Measurements from ENCODE around the gene FGR. TPM values are rescaled to one million over a fixed set of nuclear protein-coding genes. Genes with fewer than 3 reads are reported as not detected.

Gene FGR
- total and polyA plus RNA-seq, 2 of the 13 experiments (the other 11 are each of a cell fraction or from before 2014, with no cell fraction given): not detected

GRCh38 chr1:27563591-27564471, 71.2 kb downstream of the FGR start (continued):
- no peak for TF ChIP-seq ATF5 (CRISPR knock-in tag; IDR thresholded peaks at IDR 0.05; ENCODE audit: low read depth)
- no peak; the same call in 1 of the 2 replicates for TF ChIP-seq ZNF296 (CRISPR knock-in tag; conservative IDR thresholded peaks at IDR 0.05)
- TF ChIP-seq ZBTB33 (CRISPR knock-in tag; IDR thresholded peaks at IDR 0.05): peak; percentile 53; the same call in 1 of the 2 replicates
- peak; percentile 95 for TF ChIP-seq ZNF281 (CRISPR knock-in tag; IDR thresholded peaks at IDR 0.05; ENCODE audit: borderline replicate concordance)
- TF ChIP-seq ZNF326 (CRISPR knock-in tag; IDR thresholded peaks at IDR 0.05; ENCODE audit: borderline replicate concordance): no peak
- no peak for TF ChIP-seq DBP (CRISPR knock-in tag; IDR thresholded peaks at IDR 0.05; ENCODE audit: not compliant biosample characterization)
- TF ChIP-seq CEBPG (CRISPR knock-in tag; IDR thresholded peaks at IDR 0.05): peak; percentile 51
- TF ChIP-seq ZFP62 (CRISPR knock-in tag; IDR thresholded peaks at IDR 0.05): no peak
- TF ChIP-seq NFRKB (IDR thresholded peaks at IDR 0.05): no peak
- no peak for TF ChIP-seq IKZF1 (IDR thresholded peaks at IDR 0.05)
- TF ChIP-seq ZNF616 (CRISPR knock-in tag; IDR thresholded peaks at IDR 0.05; ENCODE audit: low read depth): no peak; the same call in 1 of the 2 replicates
- TF ChIP-seq THYN1 (CRISPR knock-in tag; IDR thresholded peaks at IDR 0.05; ENCODE audit: borderline replicate concordance, low read depth): no peak
- no peak for TF ChIP-seq YY1 (IDR thresholded peaks at IDR 0.05; ENCODE audit: insufficient read depth, insufficient replicate concordance, low read depth, low read length)
- peak; percentile 81; the same call in 1 of the 2 replicates for TF ChIP-seq ZBTB7A (CRISPR knock-in tag; IDR thresholded peaks at IDR 0.05)
- TF ChIP-seq ZNF335 (CRISPR knock-in tag; IDR thresholded peaks at IDR 0.05): no peak
- TF ChIP-seq ZUFSP (CRISPR knock-in tag; IDR thresholded peaks at IDR 0.05; ENCODE audit: borderline replicate concordance): no peak
- TF ChIP-seq HOXA7 (CRISPR knock-in tag; IDR thresholded peaks at IDR 0.05): no peak
- peak; percentile 58; the same call in 1 of the 2 replicates for TF ChIP-seq ZNF788 (CRISPR knock-in tag; IDR thresholded peaks at IDR 0.05; ENCODE audit: borderline replicate concordance)
- peak; percentile 56; the same call in 1 of the 2 replicates for TF ChIP-seq ZNF460 (CRISPR knock-in tag; IDR thresholded peaks at IDR 0.05; ENCODE audit: borderline replicate concordance)
